HG03097 (cell line): ENCODE measurements around the gene POLD3.

Source experiments
- ATAC-seq: cut with Tn5 transposase; IDR thresholded peaks from one replicate; pipeline ENCODE4 v1.9.1; 2021; ENCODE audit not compliant: unreplicated experiment, low FRiP score

The POLD3 gene

GRCh38 chr11:74686792-74687191 lies 94.4 kb downstream of the POLD3 start:
- ATAC-seq, result no peak

- no peak for ATAC-seq
Observed at GRCh38 chr11:74687237-74688023, 95.0 kb downstream of the POLD3 start.

GRCh38 chr11:74689666-74690065 lies 97.3 kb downstream of the POLD3 start:
- no peak for ATAC-seq

- no peak for ATAC-seq
Observed at GRCh38 chr11:74691755-74692154, 99.4 kb downstream of the POLD3 start.
